WI38 (cell line): ENCODE results near the gene KDM4C.

Experiments used
- H3K4me3 ChIP-seq: 2 replicates; pipeline ENCODE4 v1.5.1; 2011; ENCODE audit warnings: low read depth, mild to moderate bottlenecking, control low read depth, low read length
- TF ChIP-seq, protein P1 (sequence below): IDR thresholded peaks from 2 replicates; pipeline ENCODE4 v1.5.1; 2012; ENCODE audit warnings: low read depth, mild to moderate bottlenecking, control low read depth, low read length

Gene KDM4C

GRCh38 chr9:7119612-7120011, 361.8 kb downstream of the KDM4C start:
- TF ChIP-seq, protein P1, sequence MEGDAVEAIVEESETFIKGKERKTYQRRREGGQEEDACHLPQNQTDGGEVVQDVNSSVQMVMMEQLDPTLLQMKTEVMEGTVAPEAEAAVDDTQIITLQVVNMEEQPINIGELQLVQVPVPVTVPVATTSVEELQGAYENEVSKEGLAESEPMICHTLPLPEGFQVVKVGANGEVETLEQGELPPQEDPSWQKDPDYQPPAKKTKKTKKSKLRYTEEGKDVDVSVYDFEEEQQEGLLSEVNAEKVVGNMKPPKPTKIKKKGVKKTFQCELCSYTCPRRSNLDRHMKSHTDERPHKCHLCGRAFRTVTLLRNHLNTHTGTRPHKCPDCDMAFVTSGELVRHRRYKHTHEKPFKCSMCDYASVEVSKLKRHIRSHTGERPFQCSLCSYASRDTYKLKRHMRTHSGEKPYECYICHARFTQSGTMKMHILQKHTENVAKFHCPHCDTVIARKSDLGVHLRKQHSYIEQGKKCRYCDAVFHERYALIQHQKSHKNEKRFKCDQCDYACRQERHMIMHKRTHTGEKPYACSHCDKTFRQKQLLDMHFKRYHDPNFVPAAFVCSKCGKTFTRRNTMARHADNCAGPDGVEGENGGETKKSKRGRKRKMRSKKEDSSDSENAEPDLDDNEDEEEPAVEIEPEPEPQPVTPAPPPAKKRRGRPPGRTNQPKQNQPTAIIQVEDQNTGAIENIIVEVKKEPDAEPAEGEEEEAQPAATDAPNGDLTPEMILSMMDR, result no peak
- no peak overlapping the region for H3K4me3 ChIP-seq

GRCh38 chr9:7121055-7121454, 363.3 kb downstream of the KDM4C start:
- H3K4me3 ChIP-seq, result no peak overlapping the region
- TF ChIP-seq, protein P1, result no peak

GRCh38 chr9:7121664-7122063, 363.9 kb downstream of the KDM4C start:
- H3K4me3 ChIP-seq, result no peak overlapping the region
- TF ChIP-seq, protein P1, result no peak

DNA sequence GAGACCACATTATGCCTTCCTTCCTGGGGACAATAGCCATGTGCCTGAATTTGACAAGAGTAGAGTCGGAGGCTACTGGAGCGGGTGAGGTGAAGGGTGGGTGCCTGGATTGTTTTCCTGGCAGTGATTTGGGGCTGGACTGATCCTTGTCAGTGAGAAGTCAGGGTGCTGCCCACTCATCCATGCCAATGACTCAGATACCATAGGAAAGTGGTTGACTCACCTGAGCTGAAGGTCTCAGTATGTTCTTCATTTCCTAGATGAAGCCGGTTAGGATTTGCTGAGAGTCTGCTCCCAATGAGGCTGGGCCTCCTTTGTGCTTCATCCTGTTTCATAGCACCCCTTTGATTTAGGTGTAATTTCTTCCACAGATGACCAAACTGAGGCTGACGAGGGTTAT, 366.0 kb downstream of the KDM4C start:
- H3K4me3 ChIP-seq, result no peak overlapping the region
- TF ChIP-seq, protein P1, result no peak

- no peak overlapping the region for H3K4me3 ChIP-seq
- TF ChIP-seq, protein P1, result no peak
These were observed 367.5 kb downstream of the KDM4C start for GRCh38 chr9:7125231-7125630.

GRCh38 chr9:7129391-7129790, 371.6 kb downstream of the KDM4C start:
- no peak overlapping the region for H3K4me3 ChIP-seq
- TF ChIP-seq, protein P1, result no peak

DNA sequence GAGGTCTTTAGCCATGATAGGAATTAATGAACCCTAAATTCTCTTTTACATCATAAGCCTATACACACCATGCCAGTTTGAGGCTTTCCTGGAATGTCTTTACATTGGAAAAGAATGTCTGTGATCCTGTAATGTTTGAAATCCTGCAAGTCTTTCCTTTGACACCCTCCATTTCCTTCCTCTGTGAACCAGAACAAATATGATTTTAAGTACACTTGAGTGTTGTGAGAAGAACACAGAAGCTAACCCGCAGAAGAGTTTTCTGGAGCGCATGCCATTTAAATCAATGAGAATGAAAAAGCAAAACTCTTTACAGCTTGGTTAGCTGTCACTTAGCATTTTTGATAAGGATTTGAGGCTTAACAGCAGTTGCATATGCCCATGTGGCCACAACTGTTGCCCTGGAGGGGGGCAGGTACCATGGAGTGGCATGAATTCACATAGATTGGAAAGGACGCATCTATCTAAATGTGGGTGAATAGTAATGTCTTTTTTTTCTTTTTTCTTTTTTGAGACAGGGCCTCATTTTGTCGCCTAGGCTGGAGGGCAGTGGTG, 372.6 kb downstream of the KDM4C start:
- TF ChIP-seq, protein P1, result no peak

More for the DNA sequence above, 372.6 kb downstream of the KDM4C start:
- no peak overlapping the region for H3K4me3 ChIP-seq
